ENCODE measurements around the gene CARMIL1.

Gene CARMIL1

GRCh38 chr6:25511376-25511775 lies 232.2 kb downstream of the CARMIL1 start:
- no peak overlapping the region for H3K4me2 ChIP-seq (ENCODE audit: low read length)
- no peak overlapping the region for H4K91ac ChIP-seq (ENCODE audit: low read depth, low read length)
- no peak overlapping the region for H2AFZ ChIP-seq (ENCODE audit: insufficient read depth, low read length, poor library complexity)
- peaks cover 3 to 4% of the 10 kb centered on the region in 2 experiments for H3K36me3 ChIP-seq (ENCODE audit: control insufficient read depth in 1 of 2, insufficient read depth in 2 of 2, low read length in 2 of 2)
- no peak overlapping the region for H3K14ac ChIP-seq (ENCODE audit: low read length)
- H3K27ac ChIP-seq (ENCODE audit: low read depth, low read length), result no peak overlapping the region
- H3K27me3 ChIP-seq (ENCODE audit: insufficient read depth, low read length), result no peaks in the 10 kb centered on the region
- no peak overlapping the region for H4K12ac ChIP-seq (ENCODE audit: low read depth, low read length)
- H3K79me2 ChIP-seq (ENCODE audit: control insufficient read depth, insufficient read depth, low read length, poor library complexity), result no peaks in the 10 kb centered on the region
- no peaks in the 10 kb centered on the region for H3K9me3 ChIP-seq (ENCODE audit: insufficient read depth, low read depth, low read length)
- H3K79me1 ChIP-seq (ENCODE audit: low read length), result no peaks in the 10 kb centered on the region
- no peak overlapping the region for H2AK5ac ChIP-seq (ENCODE audit: low read length)
- H2BK5ac ChIP-seq (ENCODE audit: low read depth, low read length, poor library complexity), result no peak overlapping the region
- peaks cover 0 to 3% of the 10 kb centered on the region in 2 experiments for H3K4me1 ChIP-seq (ENCODE audit: control insufficient read depth in 1 of 2, insufficient read depth in 2 of 2, low read length in 2 of 2)
- H3K4me3 ChIP-seq (ENCODE audit: low read depth, low read length), result no peak overlapping the region
- no peak overlapping the region for H3K23ac ChIP-seq (ENCODE audit: low read length)
- H3K4ac ChIP-seq (ENCODE audit: low read depth, low read length), result no peak overlapping the region
- no CpG with 5 or more reads among the region's 2 CpGs for WGBS (ENCODE audit: extremely low coverage, insufficient coverage, insufficient read length)
- no peak overlapping the region for H4K8ac ChIP-seq (ENCODE audit: low read depth, low read length)
- no peak overlapping the region for H2BK12ac ChIP-seq (ENCODE audit: low read length)
- no peak for DNase-seq
- H3K18ac ChIP-seq (ENCODE audit: low read length), result no peak overlapping the region
- H3K9ac ChIP-seq (ENCODE audit: low read length), result no peak overlapping the region
- no peak overlapping the region for H2BK120ac ChIP-seq (ENCODE audit: insufficient read depth, low read length, poor library complexity)

GRCh38 chr6:25512560-25512959 lies 233.4 kb downstream of the CARMIL1 start:
- Histone ChIP-seq H3K14ac (ENCODE audit: low read length) (no peak overlapping the region), H3K4me3 (ENCODE audit: low read depth, low read length) (no peak overlapping the region), H3K9ac (ENCODE audit: low read length) (no peak overlapping the region), H3K9me3 (ENCODE audit: insufficient read depth, low read depth, low read length) (no peaks in the 10 kb centered on the region), H3K4me2 (ENCODE audit: low read length) (no peak overlapping the region), H2AK5ac (ENCODE audit: low read length) (no peak overlapping the region), H3K27ac (ENCODE audit: low read depth, low read length) (no peak overlapping the region), H3K27me3 (ENCODE audit: insufficient read depth, low read length) (no peaks in the 10 kb centered on the region), H3K4me1 (ENCODE audit: control insufficient read depth in 1 of 2, insufficient read depth in 2 of 2, low read length in 2 of 2) (peaks cover 0 to 3% of the 10 kb centered on the region in 2 experiments), H2BK12ac (ENCODE audit: low read length) (no peak overlapping the region), H4K12ac (ENCODE audit: low read depth, low read length) (no peak overlapping the region), H3K79me1 (ENCODE audit: low read length) (no peaks in the 10 kb centered on the region), H3K79me2 (ENCODE audit: control insufficient read depth, insufficient read depth, low read length, poor library complexity) (no peaks in the 10 kb centered on the region), H4K8ac (ENCODE audit: low read depth, low read length) (no peak overlapping the region), H3K23ac (ENCODE audit: low read length) (no peak overlapping the region), H2BK5ac (ENCODE audit: low read depth, low read length, poor library complexity) (no peak overlapping the region), H3K36me3 (ENCODE audit: control insufficient read depth in 1 of 2, insufficient read depth in 2 of 2, low read length in 2 of 2) (peaks cover 3 to 6% of the 10 kb centered on the region in 2 experiments), H3K4ac (ENCODE audit: low read depth, low read length) (no peak overlapping the region), H2BK120ac (ENCODE audit: insufficient read depth, low read length, poor library complexity) (no peak overlapping the region), H4K91ac (ENCODE audit: low read depth, low read length) (no peak overlapping the region), H3K18ac (ENCODE audit: low read length) (no peak overlapping the region), H2AFZ (ENCODE audit: insufficient read depth, low read length, poor library complexity) (no peak overlapping the region)
- DNase-seq, result no peak

- no peak overlapping the region for H3K23ac ChIP-seq (ENCODE audit: low read length)
- no peak overlapping the region for H2AK5ac ChIP-seq (ENCODE audit: low read length)
- no peak overlapping the region for H2AFZ ChIP-seq (ENCODE audit: insufficient read depth, low read length, poor library complexity)
- H3K4ac ChIP-seq (ENCODE audit: low read depth, low read length), result no peak overlapping the region
- H3K4me1 ChIP-seq (ENCODE audit: control insufficient read depth in 1 of 2, insufficient read depth in 2 of 2, low read length in 2 of 2), result peaks cover 0 to 2% of the 10 kb centered on the region in 2 experiments
- no peak overlapping the region for H4K91ac ChIP-seq (ENCODE audit: low read depth, low read length)
- no peak for DNase-seq
- H3K4me2 ChIP-seq (ENCODE audit: low read length), result no peak overlapping the region
- no peak overlapping the region for H3K4me3 ChIP-seq (ENCODE audit: low read depth, low read length)
- no peak overlapping the region for H2BK120ac ChIP-seq (ENCODE audit: insufficient read depth, low read length, poor library complexity)
- no peak overlapping the region for H2BK5ac ChIP-seq (ENCODE audit: low read depth, low read length, poor library complexity)
- no peak overlapping the region for H3K14ac ChIP-seq (ENCODE audit: low read length)
- peaks cover 3 to 7% of the 10 kb centered on the region in 2 experiments for H3K36me3 ChIP-seq (ENCODE audit: control insufficient read depth in 1 of 2, insufficient read depth in 2 of 2, low read length in 2 of 2)
- H3K27me3 ChIP-seq (ENCODE audit: insufficient read depth, low read length), result no peaks in the 10 kb centered on the region
- no peaks in the 10 kb centered on the region for H3K9me3 ChIP-seq (ENCODE audit: insufficient read depth, low read depth, low read length)
- H3K79me2 ChIP-seq (ENCODE audit: control insufficient read depth, insufficient read depth, low read length, poor library complexity), result no peaks in the 10 kb centered on the region
- no peak overlapping the region for H2BK12ac ChIP-seq (ENCODE audit: low read length)
- H4K8ac ChIP-seq (ENCODE audit: low read depth, low read length), result no peak overlapping the region
- no peak overlapping the region for H3K27ac ChIP-seq (ENCODE audit: low read depth, low read length)
- H3K18ac ChIP-seq (ENCODE audit: low read length), result no peak overlapping the region
- no peak overlapping the region for H4K12ac ChIP-seq (ENCODE audit: low read depth, low read length)
- H3K79me1 ChIP-seq (ENCODE audit: low read length), result peaks cover 1% of the 10 kb centered on the region
- H3K9ac ChIP-seq (ENCODE audit: low read length), result no peak overlapping the region
Observed at GRCh38 chr6:25519856-25520255, 240.7 kb downstream of the CARMIL1 start.

- WGBS (ENCODE audit: extremely low coverage, insufficient coverage, insufficient read length), result no CpG with 5 or more reads among the region's 1 CpG
- no peak for DNase-seq
Observed at GRCh38 chr6:25524542-25524941, 245.4 kb downstream of the CARMIL1 start.

More at GRCh38 chr6:25524542-25524941, 245.4 kb downstream of the CARMIL1 start:
- Histone ChIP-seq H3K23ac (ENCODE audit: low read length) (no peak overlapping the region), H3K14ac (ENCODE audit: low read length) (no peak overlapping the region), H2BK12ac (ENCODE audit: low read length) (no peak overlapping the region), H3K4me1 (ENCODE audit: control insufficient read depth in 1 of 2, insufficient read depth in 2 of 2, low read length in 2 of 2) (peaks cover 0 to 2% of the 10 kb centered on the region in 2 experiments), H3K9me3 (ENCODE audit: insufficient read depth, low read depth, low read length) (no peaks in the 10 kb centered on the region), H3K79me1 (ENCODE audit: low read length) (peaks cover 1% of the 10 kb centered on the region), H3K4me3 (ENCODE audit: low read depth, low read length) (no peak overlapping the region), H3K4ac (ENCODE audit: low read depth, low read length) (no peak overlapping the region), H3K9ac (ENCODE audit: low read length) (no peak overlapping the region), H3K18ac (ENCODE audit: low read length) (no peak overlapping the region), H3K36me3 (ENCODE audit: control insufficient read depth in 1 of 2, insufficient read depth in 2 of 2, low read length in 2 of 2) (peaks cover 1 to 2% of the 10 kb centered on the region in 2 experiments), H3K79me2 (ENCODE audit: control insufficient read depth, insufficient read depth, low read length, poor library complexity) (no peaks in the 10 kb centered on the region), H4K12ac (ENCODE audit: low read depth, low read length) (no peak overlapping the region), H3K27ac (ENCODE audit: low read depth, low read length) (no peak overlapping the region), H4K8ac (ENCODE audit: low read depth, low read length) (no peak overlapping the region), H2AFZ (ENCODE audit: insufficient read depth, low read length, poor library complexity) (no peak overlapping the region), H4K91ac (ENCODE audit: low read depth, low read length) (no peak overlapping the region), H2AK5ac (ENCODE audit: low read length) (no peak overlapping the region), H2BK120ac (ENCODE audit: insufficient read depth, low read length, poor library complexity) (no peak overlapping the region), H2BK5ac (ENCODE audit: low read depth, low read length, poor library complexity) (no peak overlapping the region), H3K4me2 (ENCODE audit: low read length) (no peak overlapping the region), H3K27me3 (ENCODE audit: insufficient read depth, low read length) (no peaks in the 10 kb centered on the region)
